GM19395 (cell line): ENCODE results near the gene SNED1.

Source experiments
- ATAC-seq: cut with Tn5 transposase; IDR thresholded peaks from one replicate; pipeline ENCODE4 v1.9.1; 2021; ENCODE audit warnings: mild to moderate bottlenecking, moderate library complexity; ENCODE audit not compliant: unreplicated experiment

Gene SNED1

DNA sequence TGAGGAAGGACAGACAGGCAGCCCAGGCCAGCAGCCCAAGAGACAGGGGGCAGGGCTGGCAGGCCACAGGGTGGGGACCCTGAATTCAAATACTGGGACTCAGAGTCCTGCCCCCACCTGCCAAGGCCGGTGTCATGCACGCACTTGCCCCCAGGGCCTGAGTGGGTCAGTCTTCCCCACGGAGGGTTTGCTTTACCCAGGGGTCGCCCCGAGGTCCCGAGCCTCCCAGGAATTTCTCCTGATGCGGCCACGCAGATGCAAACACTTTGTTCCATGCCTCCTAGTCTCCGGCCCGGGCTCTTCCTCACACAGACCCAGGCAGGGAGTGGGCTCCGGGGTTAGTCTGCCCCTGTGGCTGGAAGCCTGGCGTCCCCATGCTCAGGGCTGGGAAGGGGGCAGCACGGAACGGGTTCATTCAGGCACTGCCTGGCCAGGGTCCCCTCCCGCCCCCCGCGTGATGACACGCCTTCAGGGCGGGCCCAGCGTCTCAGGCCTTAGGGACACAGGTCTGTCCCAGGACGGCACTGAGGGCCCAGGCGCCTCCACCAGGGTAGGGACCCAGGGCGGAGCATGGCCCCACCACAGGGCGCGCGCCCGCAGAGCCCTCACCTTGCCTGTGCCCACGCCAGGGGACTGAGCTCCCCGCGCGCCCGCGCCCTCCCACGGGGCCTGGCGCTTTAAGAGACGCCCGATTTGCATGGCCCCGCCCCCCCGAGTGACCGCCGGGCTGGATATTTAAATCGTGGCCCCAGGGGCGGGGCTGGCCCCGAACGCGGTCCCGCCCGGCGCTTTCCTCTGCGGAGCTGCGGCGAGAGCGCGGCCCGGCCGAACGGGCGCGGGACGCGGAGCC lies at the start of gene SNED1:
Gene SNED1, plus strand, starts transcription at position 763 of the 850 bp plus-strand sequence. CDS start 220 bp downstream, outside the sequence.
- ATAC-seq = no peak

DNA sequence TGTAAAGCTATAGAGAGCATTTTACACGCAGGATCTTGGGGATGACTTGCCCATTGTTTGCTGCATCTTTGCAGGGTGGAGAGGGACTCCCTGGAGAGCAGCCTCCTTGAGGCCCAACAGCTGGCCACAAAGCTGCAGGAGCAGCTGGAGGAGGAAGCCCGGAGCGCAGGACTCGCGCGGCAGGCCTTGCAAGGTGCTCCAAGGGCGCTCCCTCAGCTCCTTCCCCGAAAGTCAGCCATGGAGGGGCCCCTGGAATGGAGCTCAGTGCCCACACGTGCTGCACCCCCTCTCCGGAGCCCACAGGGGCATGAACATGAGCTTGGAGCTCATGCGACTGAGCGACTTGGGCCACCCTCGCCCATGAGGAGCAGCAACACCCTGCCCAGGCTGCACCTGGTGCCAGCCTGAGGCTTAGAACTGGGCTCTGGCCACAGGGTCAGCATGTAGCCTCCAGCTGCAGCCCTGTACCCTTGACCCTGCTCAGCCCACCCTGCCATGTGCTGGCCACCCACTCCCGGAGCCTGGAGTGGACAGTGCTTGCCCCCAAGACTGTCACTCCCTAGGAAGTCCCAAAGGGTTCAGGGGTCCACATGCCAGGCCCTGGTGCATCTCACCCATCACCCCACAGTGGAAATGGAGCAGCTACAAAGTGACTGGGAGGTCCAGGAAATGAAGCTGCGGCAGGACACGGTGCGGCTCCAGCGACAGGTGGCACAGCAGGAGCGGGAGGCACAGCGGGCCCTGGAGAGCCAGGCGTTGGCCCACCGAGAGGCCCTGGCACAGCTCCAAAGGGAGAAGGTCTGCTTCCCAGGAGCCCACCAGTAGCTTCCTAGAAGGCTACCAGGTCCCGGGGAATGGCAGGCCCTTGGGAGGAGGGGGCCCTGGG lies 49.3 kb upstream of the SNED1 start:
- no peak for ATAC-seq

DNA sequence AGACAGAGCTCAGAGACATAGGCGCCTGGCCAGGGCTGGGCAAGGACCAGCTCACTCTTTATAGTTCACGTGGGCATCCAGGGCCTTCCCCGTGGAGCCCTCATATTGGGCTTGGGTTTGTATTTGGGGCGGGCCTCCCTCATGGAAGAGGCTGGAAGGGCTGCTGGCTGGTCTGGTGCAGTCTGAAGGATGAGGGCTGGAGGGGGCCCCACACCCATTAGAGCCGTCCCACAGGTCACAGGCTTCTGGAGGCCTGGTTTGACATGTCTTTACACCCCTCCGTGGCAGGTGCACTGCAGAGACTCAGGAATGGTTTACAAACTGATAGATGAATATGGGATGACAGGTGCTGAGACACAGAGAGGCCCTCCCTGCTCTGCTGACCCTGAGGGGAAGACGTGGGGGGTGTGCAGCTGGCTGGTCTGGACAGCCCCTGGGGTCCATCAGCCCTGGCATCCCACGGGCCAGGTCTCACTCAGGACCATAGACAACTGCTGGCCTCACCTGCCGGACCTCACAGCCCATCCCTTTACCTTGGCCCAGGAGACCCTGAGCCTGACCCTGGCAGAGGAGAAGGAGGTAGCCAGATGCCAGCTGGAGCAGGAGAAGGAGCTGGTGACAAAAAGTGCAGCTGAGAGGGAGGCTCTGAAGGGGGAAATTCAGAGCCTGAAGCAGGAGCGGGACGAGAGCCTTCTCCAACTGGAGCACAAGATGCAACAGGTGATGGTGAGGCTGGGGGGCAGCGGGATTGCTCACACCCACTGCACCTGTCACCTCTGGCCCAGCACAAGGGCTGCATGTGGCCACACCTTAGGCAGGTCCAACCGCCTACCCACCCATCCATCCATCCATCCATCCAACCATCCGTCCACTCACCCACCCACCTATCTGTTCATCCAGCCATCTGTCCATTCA lies 48.4 kb upstream of the SNED1 start:
- no peak for ATAC-seq

DNA sequence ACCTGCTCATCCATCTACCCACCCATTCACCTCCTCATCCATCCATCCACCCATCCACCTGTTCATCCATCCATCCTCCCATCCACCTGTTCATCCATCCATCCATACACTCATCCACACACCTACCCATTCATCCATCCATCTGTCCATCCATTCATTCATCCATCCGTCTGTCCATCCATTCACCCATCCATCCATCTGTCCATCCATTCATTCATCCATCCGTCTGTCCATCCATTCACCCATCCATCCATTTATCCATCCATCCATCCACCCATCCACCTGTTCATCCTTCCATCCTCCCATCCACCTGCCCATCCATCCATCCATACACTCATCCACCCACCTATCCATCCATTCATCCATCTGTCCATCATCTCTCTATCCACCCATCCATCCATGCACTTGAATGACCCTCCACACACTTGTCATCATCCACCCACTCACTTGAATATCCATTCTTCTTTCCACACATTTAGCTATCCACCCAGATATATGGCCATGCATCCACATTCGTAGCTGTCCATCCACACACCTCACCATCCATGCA lies 47.3 kb upstream of the SNED1 start:
- ATAC-seq = no peak

DNA sequence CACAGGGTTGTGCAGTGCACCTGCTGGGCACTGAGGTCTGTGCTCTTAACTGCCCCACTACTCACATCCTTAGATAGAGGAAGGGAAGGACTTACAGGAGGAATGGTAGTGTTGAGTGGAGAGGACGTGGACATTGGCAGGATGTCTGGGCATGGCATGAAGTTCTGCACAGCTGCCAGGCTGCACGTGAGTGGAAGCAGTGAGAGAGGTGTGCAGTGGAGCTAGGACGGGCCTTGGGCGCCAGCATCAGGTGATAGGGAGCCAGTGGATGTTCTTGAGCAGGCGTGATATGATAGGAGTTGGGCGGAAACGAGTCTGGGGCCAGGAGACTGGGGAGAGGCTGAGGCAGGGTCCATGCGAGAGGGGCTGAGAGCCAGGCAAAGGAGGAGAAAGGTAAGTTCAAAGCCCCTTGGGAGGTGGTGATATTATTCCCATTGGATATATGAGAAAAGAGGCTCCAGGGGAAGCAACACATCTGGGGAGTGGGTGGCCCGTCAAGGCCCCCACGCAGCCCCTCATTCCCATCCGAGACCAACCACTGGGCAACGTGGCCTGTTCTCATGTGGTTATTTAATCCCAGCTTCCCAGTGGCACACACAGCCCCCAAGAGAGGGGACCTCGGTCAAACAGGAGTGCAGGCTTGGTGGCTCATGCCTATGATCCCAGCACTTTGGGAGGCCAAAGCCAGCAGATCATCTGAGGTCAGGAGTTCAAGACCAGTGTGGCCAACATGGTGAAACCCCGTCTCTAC lies 45.7 kb upstream of the SNED1 start:
- no peak for ATAC-seq

DNA sequence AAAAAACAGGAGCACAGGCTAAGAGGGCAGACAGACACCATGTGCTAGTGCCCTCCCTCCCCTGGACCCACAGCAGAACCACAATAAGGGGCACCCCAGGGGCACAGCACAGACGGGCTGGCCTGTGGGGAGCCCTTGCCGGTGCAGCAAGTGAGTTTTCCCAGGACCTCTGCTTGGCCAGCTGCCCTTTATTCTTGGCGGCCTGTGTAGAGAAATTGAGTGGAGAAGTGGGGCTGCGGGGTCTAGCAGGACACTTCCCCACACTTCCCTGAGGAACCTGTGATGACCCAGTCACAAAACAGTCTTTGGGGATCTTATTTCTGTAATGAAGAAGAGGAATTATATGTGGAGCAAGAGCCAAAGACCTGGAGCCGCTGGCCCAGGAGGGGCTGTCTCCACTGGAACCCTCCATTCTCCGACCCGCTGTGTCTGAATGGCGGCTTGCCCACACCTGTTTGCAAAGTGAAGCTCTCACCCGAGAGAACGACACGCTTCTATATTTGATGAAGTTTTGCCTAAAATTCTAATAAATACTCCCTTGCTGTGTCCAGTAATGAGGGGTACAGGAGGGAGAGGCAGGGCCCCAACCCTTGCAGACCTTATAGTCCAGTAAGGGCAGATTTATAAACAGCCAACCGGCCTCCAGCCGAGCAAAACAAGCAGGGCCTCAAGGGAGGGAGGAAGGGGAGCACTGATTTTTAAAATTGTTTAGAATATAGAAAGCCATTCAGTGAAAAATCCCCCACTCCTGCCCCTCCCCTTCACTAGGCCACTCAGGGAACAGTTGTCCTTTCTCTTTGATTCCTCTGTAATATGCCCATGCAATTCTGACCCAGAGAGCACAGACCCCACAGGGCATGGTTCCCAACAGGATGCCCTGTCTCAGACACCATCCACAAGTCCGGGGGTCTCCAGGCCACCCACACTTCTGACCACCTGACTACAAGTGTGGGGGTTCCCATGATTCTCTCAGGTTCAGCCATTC lies 44.7 kb upstream of the SNED1 start:
- no peak for ATAC-seq

DNA sequence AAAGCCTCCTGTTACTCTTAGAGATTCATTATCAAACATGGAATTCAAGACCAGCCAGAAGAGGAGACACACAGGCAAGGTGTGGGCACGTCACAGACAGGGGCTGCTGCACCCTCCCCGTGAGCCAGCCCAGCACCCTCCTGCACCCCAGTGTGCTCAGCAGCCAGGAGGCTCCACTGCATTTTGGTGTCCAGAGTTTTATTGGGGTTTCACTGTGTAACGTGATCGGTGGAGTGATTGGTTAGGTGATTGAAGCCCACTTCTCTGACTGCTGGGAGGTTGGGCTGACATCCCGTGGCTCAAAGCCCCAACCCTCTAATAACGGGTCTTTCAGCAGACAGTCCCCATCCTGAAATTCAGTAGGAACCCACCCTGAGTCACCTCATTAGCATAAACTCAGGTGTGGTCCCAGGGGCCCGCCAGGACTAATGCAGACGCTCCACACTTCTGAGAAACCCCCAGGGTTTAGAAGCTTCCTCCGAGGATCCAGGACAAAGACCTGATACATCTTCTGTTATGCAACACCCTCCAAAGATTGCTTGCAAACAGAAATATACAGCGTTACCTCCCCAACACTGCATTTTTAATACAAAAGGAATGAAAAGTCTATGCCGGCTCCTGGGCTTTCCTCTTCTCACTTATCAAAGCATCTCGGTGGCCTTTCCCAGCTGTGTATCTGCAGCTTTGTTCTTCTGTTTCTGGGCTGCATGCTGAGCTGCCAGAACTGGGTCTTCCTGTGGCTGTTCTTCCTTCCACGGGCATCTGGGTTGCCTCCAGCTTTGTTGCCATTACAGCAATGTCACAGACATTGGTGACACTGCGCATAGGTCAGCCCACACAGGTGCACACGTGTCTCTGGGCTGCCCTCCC lies 43.7 kb upstream of the SNED1 start:
- no peak for ATAC-seq

DNA sequence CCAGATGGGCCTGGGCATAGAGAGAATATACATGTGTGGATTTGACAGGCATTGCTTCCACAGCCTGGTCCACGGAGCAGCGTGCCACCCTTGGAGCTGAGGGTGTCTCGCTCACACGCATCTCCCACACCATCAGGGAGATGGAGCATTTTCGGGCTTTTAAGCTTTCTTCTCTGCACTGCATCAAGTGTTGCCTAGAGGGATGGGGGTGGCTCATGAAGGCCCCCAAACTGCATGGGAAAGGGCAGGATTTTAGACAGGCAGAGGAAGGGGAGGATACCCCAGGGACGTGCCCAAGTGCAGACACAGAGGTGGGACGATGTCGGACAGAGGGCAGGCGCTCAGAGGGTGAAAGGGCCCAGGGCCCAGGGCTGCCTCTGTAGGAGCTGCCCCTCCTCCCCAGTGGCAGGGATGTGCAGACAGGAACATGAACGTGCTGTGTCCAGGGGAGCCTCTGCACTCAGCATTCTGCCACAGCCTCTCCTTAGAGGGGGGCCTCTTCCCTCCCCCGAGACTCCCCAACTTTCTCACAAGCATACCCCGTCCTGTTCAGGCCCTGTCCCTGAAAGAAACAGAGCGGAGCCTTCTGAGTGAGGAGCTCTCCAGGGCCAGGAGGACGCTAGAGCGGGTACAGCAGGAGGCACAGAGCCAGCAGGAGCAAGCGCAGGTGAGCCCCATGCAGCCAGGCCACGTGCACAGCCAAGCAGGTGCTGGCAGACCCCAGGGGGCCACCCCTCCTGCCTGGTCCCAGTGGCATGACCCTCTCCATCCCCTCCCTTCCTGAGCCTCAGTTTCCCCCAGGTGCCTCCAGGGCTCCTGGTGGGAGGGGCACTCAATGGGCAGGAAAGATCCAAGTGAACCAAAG lies 42.9 kb upstream of the SNED1 start:
- no peak for ATAC-seq

DNA sequence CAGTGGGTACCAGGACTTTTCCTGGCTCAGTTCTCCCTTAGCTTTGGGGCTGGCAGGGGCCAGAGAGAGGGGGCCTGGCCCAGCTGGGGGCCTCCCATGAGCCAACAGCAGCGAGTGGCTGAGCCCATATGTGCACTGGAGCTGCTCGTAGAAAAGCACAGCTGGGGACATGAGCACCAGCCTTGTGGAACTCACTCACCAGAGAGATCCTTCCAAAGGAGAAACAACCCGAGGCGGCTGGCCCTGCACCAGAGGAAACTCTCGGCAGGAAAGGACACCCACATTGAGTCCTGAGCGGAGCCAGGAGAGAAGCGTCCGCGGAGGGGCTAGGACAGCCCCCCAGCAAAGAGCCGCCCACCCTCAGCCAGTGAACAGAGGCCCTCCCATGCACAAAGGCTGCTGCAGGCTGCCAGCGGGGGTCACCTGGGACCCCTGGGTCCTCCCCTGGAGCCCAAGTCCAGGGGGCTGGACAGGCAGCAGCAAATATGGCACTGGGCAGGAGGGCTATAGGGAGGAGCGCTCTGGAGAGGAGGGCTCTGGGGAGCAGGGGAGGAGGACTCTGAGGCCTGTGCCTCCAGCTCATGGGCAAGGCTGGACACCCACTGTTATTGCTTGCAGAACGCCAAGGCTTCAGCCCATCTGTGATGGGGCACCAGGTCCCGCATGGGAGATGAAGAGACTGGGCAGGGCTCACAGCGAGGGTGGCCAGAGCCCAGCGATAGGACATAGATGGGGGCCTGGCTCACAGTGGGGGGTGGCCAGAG lies 42.1 kb upstream of the SNED1 start:
- ATAC-seq = no peak

DNA sequence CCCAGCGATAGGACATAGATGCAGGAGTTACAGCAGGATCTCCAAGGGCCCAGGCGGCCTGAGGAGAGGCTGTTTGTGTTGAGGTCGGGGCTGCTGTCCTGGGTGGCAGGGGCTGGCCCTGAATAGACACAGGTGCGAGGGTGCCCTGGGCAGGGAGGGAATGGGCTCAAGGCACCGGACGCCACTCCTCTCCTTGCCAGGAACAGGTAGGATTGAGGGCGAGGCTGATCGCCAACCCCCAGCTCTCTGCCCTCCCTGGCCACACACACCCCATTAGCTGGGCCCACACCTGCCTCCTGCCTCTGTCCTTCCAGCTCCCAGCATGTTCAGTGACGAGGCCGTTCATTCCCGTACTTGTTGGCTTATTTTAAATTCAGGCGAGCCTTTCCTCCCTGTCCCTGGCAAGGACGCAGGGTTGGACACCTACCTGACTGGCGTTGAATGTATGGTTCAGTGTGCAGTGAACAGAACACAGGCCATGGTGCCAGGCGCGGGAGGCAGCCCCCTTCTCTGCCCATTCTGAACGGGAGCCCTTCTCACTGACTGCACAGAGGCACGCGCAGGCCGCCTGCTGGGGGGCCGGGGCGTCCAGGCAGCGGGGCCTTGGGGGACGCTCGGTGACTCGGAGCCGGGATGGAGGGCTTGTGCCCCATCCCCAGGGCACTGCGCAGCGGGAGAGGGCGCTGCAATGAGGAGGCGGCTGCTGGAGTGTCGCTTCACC lies 41.3 kb upstream of the SNED1 start:
- no peak for ATAC-seq

DNA sequence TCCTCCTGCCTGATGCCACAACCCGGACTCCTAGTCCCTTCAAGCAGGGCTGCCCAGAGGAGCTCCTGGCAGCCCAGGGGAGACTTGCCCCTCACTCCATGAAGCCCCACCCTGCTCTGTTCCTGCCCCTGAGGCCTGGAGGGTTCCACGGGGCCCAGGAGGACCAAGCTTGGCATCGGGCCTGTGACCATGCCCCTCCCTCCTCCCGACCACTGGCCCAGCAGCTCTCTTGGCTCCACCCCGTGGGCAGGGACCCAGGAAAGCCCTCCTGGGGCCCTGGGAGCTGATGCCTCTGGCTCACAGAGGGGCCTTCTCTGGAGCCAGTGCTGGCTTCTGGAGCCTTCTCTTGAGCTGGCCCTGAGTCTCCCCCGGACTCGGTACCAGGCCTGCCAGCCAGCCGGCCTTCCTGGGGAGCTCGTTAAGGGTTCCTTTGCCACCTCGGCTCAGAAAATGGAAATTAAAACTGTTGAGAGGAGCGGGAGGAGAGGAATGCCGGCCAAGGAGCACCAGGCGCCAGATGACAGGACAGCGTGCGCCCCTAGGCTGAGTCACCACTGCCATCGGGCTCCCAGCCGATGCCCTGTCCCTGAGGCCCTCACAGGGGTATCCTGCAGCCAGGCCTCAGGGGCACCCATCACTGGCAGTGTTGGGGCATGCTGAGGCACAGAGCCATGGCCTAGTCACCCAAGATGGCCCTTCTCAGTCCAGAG lies 40.6 kb upstream of the SNED1 start:
- no peak for ATAC-seq

DNA sequence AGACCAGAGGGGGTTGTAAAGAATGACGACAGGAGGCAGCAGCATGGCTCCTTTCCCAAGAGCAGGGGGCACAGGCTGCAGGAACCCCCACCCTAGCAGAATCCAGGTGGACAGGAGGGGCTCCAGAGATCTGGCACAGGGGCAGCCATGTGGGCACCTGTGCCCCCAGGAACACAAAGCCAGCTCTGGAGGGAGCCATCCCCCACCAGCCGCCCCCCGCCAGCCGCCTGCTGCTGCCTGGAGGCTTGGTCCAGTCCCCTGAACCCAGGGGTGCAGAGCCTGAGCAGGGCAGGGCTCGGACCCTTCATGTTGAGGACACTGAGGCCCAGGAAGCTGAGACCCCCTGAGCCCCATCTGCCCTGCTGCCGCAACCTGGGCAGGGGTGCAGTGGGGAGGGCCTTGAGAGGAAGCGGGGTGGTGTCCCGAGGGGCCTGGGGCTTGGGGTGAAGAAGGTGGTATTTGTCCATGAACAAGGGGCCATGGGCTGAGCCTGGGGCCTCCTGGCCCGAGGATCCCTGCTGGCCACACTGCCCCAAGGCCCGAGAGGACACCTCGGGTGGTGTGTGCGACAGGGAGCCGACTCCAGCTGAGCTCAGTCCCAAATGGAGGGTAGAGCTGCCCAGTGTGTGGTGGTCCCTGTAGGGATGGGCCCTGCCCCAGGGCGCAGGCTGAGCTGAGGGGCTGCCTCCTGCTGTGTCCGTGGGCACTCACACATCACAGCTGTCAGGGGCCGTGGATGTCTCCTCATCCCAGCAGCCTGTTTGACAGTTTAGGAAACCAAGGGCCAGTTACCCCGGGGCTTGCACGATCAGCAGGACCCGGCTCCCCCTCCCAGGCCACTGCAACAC lies 39.8 kb upstream of the SNED1 start:
- ATAC-seq = no peak

DNA sequence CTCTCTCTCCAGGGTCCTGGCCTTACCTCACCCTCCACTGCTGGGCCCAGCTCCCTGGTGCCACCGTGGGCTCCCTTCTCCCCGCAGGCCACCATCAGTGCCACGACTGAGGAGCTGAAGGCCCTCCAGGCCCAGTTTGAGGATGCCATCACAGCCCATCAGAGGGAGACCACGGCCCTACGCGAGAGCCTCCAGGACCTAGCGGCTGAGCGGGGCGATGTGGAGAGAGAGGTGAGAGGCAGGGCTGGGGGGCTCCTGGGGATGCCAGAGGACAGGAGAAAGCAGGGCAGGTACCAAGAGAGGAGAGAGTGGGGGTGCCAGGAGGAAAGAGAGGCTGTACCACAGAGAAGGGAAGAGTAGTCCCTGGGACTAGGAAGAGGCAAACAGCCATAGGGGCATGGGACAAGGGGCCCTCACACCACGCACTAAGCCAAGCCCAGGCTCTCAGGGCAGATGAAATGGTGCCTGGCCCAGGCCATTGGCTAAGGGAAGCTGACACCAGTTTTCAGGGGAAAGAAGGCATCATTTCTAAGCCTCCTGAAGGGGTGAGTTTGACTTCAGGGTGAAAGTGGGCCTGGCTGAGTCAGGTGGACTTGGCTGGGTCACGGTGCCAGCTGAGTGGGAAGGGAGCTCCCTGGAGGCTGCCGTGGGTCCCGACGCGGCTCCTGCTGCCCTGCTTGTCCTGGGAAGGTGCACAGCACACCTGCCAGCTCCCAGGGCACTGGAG lies 39.0 kb upstream of the SNED1 start:
- no peak for ATAC-seq
